Adrenal gland (tissue), 12 donors: Measurements from ENCODE around the gene TMEM132C. TPM values are rescaled to one million over a fixed set of nuclear protein-coding genes. Genes with fewer than 3 reads are reported as not detected.

Source experiments
- DNase-seq, 7 donors: peaks; one replicate each; pipeline ENCODE4 v3.0.0-alpha.2; 2019 to 2020
- H3K27ac ChIP-seq, 5 donors: fragments of 200-600 bp; sonication (generic) in 4 of 5; 1 replicate in 3 of 5; 2 replicates in 2 of 5; pipeline versions ENCODE4 v1.5.1 to v1.8.0; 2016 to 2020; ENCODE audit warnings: mild to moderate bottlenecking in 1 of 5
- H3K27me3 ChIP-seq: fragments of 200-600 bp; 2 replicates; pipeline ENCODE4 v1.8.0; 2021
- H3K36me3 ChIP-seq, 2 donors: fragments of 200-600 bp; replicated peaks in 1 of 2; 1 replicate in 1 of 2; 2 replicates in 1 of 2; pipeline versions ENCODE4 v1.5.1 to v1.8.0; 2018 to 2022
- H3K4me1 ChIP-seq, 2 donors: fragments of 200-600 bp; replicated peaks in 1 of 2; 1 replicate in 1 of 2; 2 replicates in 1 of 2; pipeline versions ENCODE4 v1.5.1 to v1.8.0; 2018 to 2021
- H3K4me3 ChIP-seq, 4 donors: fragments of 200-600 bp; sonication (generic) in 3 of 4; one replicate each; pipeline ENCODE4 v1.5.1; 2016 to 2018
- H3K9me3 ChIP-seq, 3 donors: fragments of 200-600 bp; sonication (generic) in 1 of 3; replicated peaks in 1 of 3; 1 replicate in 2 of 3; 2 replicates in 1 of 3; pipeline versions ENCODE4 v1.5.1 to v1.8.0; 2016 to 2021
- CTCF ChIP-seq, 6 experiments: fragments of 450-650 bp in 4 of 6; fragments of 200-600 bp in 2 of 6; sonication (generic) in 1 of 6; IDR thresholded peaks; 1 replicate in 5 of 6; 2 replicates in 1 of 6; pipeline versions ENCODE4 v1.5.1 to v1.8.0; 2016 to 2021; ENCODE audit warnings: antibody characterized with exemption in 6 of 6, mild to moderate bottlenecking in 2 of 6, moderate library complexity in 1 of 6
- POLR2A ChIP-seq, 2 donors: fragments of 450-650 bp; IDR thresholded peaks; one replicate each; pipeline ENCODE4 v1.6.1; 2017; ENCODE audit warnings: antibody characterized with exemption in 2 of 2, mild to moderate bottlenecking in 2 of 2, moderate library complexity in 1 of 2
- WGBS, 4 donors: extraction: QIAGEN DNeasy Blood & Tissue Kit in 2 of 4; methylation state at CpG; one replicate each; pipeline versions ENCODE4 v1.1.5 to v1.1.7; 2013 to 2017; 5-methylcytosine and 5-hydroxymethylcytosine counted together
- intact Hi-C, 2 donors: fragments of 100-400 bp; cut with DNase I; formaldehyde crosslinking; loops; one replicate each; pipeline versions ENCODE4 v1.14.1 to v1.15.0; 2022 to 2023
- polyA plus RNA-seq, 3 donors: library from polyadenylated mRNA; stranded (reverse); fragments of 200-250 nt in 2 of 3; fragments of 350-450 nt in 1 of 3; fragmentation: Illumina TruSeq in 1 of 3; extraction: RNeasy Lipid Tissue Mini Kit (QIAGEN cat#74804) in 1 of 3; gene quantifications; one replicate each; pipeline ENCODE4 v1.2.3, GENCODE V29; 2013 to 2014
- total RNA-seq, 9 donors: library from RNA; depleted of rRNA in 4 of 9; stranded (reverse); fragments of >200 nt in 4 of 9; fragments of 120-200 nt in 1 of 9; fragmentation: NEBNext Ultra II Directional in 1 of 9; extraction: Animal tissue kit (Norgen Biotek cat#: 25700) in 1 of 9; gene quantifications; one replicate each; pipeline versions ENCODE4 v1.1.0 to v1.2.4, GENCODE V29; 2013 to 2023
- donor health status: healthy with polysubstance abuse.
- donor health status: Bipolar disorder and iron deficiency.
- donor health status: DM: yes; HTN: yes; CAD: no.
- donor health status: DM: no; HTN: no; CAD: no.
- donor health status: DM: no; HTN: no; CAD: no.
- donor health status: DM: yes; HTN: yes; CAD: no.

Gene TMEM132C
- total and polyA plus RNA-seq, 12 donors = 1.2 to 4.2 (median 2.5) TPM

- no peak for DNase-seq
- no peak overlapping the region for H3K4me3 ChIP-seq
- 52 to 61% (median 59%) methylated on average over 3 to 4 of the region's 4 CpGs for WGBS, 4 donors
These were observed 405.9 kb downstream of the TMEM132C start for GRCh38 chr12:128672893-128673292.

GRCh38 chr12:128675576-128675975 lies 408.6 kb downstream of the TMEM132C start:
- H3K27me3 ChIP-seq = no peaks in the 10 kb centered on the region
- TF ChIP-seq POLR2A (IDR thresholded peaks at IDR 0.05) (no peak), CTCF (IDR thresholded peaks at IDR 0.05) (no peak)

More at GRCh38 chr12:128672893-128673292, 405.9 kb downstream of the TMEM132C start:
- Histone ChIP-seq H3K9me3 (no peaks in the 10 kb centered on the region), H3K27ac (no peak overlapping the region), H3K36me3 (no peaks in the 10 kb centered on the region), H3K4me1 (no peaks in the 10 kb centered on the region), H3K27me3 (no peaks in the 10 kb centered on the region)
- intact Hi-C loops = no loop called here
- no peak for TF ChIP-seq CTCF (IDR thresholded peaks at IDR 0.05)
- TF ChIP-seq POLR2A (IDR thresholded peaks at IDR 0.05) = no peak

DNA sequence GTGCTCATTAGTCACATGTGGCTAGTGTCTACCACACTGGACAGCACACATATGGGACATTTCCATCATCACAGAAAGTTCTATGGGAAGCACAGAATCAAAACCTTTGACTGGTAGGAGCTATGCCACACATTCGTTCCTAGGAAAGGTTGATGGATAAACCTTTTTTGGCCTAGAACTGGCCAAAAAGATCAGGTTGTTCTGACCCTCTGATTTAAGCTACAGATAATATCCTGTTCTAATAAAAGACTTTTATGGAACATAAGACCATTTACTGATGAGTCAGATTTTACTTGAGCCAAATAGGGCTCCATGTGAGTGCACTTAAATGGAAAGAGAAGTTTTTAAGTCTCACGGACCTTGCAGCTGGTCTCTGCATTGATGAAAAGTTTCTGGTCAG lies 413.6 kb downstream of the TMEM132C start:
- no peak overlapping the region for H3K27ac ChIP-seq
- no peaks in the 10 kb centered on the region for H3K4me1 ChIP-seq
- no peak for TF ChIP-seq POLR2A (IDR thresholded peaks at IDR 0.05)
- no peak for TF ChIP-seq CTCF (IDR thresholded peaks at IDR 0.05)
- no peaks in the 10 kb centered on the region for H3K27me3 ChIP-seq
- H3K4me3 ChIP-seq = no peak overlapping the region
- no peak for DNase-seq
- no peaks in the 10 kb centered on the region for H3K9me3 ChIP-seq
- 52 to 58% (median 55%) methylated on average over 2 of the region's 2 CpGs for WGBS, 4 donors
- intact Hi-C loops = no loop called here
- no peaks in the 10 kb centered on the region for H3K36me3 ChIP-seq

More at GRCh38 chr12:128675576-128675975, 408.6 kb downstream of the TMEM132C start:
- no peak for DNase-seq
- H3K9me3 ChIP-seq = no peaks in the 10 kb centered on the region
- no peak overlapping the region for H3K4me3 ChIP-seq
- intact Hi-C loops = no loop called here
- no peaks in the 10 kb centered on the region for H3K36me3 ChIP-seq
- no peak overlapping the region for H3K27ac ChIP-seq
- H3K4me1 ChIP-seq = no peaks in the 10 kb centered on the region

GRCh38 chr12:128682548-128683275 lies 415.7 kb downstream of the TMEM132C start:
- Histone ChIP-seq H3K9me3 (no peaks in the 10 kb centered on the region), H3K36me3 (no peaks in the 10 kb centered on the region), H3K4me1 (no peaks in the 10 kb centered on the region), H3K27ac (no peak overlapping the region), H3K4me3 (no peak overlapping the region), H3K27me3 (no peaks in the 10 kb centered on the region)
- DNase-seq = no peak
- intact Hi-C loops = no loop called here
- TF ChIP-seq CTCF (IDR thresholded peaks at IDR 0.05) = no peak
- no peak for TF ChIP-seq POLR2A (IDR thresholded peaks at IDR 0.05)
- 64 to 71% (median 68%) methylated on average over 19 to 20 of the region's 20 CpGs for WGBS, 4 donors
